Lower leg skin (tissue), 3 donors: Measurements from ENCODE around the gene CFAP97D2.

ENCODE experiments used
- CTCF ChIP-seq, 3 donors: fragments of 450-650 bp; IDR thresholded peaks; one replicate each; pipeline ENCODE4 v1.5.1; 2016; ENCODE audit warnings: antibody characterized with exemption in 3 of 3, mild to moderate bottlenecking in 3 of 3, moderate library complexity in 2 of 3
- POLR2A ChIP-seq, 2 donors: fragments of 450-650 bp; IDR thresholded peaks; one replicate each; pipeline ENCODE4 v1.6.1; 2016 to 2017; ENCODE audit warnings: antibody characterized with exemption in 2 of 2, mild to moderate bottlenecking in 1 of 2, moderate library complexity in 1 of 2

GRCh38 chr13:114132419-114133121, 46.5 kb upstream of the CFAP97D2 start, which contains the start of gene RASA3:
- no peak for TF ChIP-seq CTCF (IDR thresholded peaks at IDR 0.05)
- TF ChIP-seq POLR2A (IDR thresholded peaks at IDR 0.05), result no peak
